SKM-1 (cell line): Measurements from ENCODE around the gene GATAD2B.
"Not testable (repeated sequence)": the region's sequence is repeated elsewhere in the genome, so short reads cannot be mapped to it uniquely, and the experiment has no call there.

Experiments used
- DNase-seq: peaks from one replicate; lab custom pipeline; 2025; ENCODE audit not compliant: unreplicated experiment; lab: John Stamatoyannopoulos, UW

The GATAD2B gene

DNA sequence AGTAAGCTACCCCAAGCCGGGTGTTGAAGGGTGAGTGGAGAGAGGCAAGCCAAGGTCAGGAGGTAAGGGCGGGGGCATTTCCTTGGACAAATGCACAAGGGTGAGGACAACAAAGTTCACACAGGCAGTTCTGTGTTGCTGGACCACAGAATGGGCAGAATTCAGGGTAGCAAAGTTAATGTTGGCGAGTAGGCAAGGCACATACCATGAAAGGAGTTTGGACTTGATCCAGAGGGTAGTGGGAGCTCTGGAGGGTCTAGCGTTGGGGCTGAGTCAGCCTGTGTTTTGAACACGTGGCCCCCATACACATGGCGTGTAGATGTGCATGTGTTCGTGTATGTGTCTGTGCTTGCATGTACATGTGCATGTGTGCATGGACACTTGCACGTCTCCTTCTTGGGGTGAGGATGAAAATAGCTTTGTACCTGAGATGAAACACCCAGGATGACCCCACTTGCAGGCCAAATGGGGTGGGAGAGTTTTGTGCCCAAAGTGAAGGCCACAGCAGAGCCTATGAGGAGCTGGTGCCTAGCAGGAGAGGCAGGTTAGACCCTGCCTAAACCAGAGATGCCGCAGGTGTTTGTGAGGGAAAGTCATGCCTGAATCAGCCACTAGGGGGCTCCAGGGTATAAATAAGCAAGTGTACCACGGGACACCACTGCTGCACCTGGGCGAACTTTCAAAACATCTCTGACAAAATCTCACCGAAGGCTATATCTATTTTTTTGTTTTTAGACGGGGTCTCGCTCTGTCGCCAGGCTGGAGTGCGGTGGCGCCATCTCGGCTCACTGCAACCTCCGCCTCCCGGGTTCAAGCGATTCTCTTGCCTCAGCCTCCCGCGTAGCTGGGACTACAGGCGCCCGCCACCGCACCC is 125.7 kb downstream of the GATAD2B start:
- peak; percentile 78 for DNase-seq

- DNase-seq: no peak
Measured at GRCh38 chr1:153795934-153796785, 126.6 kb downstream of the GATAD2B start.

GRCh38 chr1:153795330-153795837 is 127.4 kb downstream of the GATAD2B start:
- DNase-seq: no peak

GRCh38 chr1:153794624-153795329 is 128.0 kb downstream of the GATAD2B start:
- no peak for DNase-seq

DNA sequence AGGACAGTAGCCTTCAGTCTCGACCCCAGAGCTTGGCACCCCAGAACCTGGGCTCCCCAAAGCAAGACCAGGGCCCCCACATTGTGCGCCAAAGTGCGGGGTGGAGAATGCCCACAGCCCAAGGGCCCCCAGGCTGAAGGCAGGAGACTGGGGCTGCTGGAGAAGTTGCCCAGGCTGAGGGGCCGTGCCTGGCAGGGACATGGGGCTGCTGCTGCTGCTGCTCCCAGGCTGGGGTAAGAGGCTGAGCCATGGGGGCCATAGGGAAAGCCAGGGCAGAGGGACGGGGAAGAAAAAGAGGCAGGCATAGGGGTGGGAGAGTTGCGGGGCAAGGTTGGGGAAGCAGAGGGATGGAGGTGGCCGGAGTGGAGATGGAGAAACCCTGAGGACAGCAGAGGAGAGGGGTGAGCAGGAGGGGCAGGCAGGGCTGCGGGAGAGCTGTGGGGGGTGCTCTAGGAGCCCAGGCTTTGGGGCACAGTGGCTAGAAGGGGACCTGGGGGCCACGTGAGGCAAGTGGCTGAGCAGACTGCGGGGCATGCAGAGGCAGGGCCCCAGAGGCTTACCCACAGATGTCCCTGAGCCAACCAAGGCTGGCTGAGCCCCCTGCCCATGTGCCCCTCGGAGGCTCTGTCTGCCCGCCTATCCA is 128.7 kb downstream of the GATAD2B start:
- no peak for DNase-seq

GRCh38 chr1:153793261-153793972 is 129.4 kb downstream of the GATAD2B start:
- no peak for DNase-seq

- no peak for DNase-seq
Measured at GRCh38 chr1:153792631-153793041, 130.1 kb downstream of the GATAD2B start.

- no peak for DNase-seq
Measured at GRCh38 chr1:153791648-153792253, 131.0 kb downstream of the GATAD2B start.

GRCh38 chr1:153790966-153791647 is 131.7 kb downstream of the GATAD2B start:
- peak; percentile 100 for DNase-seq

- DNase-seq: peak; percentile 70
Measured at GRCh38 chr1:153790313-153790965, 132.3 kb downstream of the GATAD2B start.

- no peak for DNase-seq
Measured at GRCh38 chr1:153789478-153790034, 133.2 kb downstream of the GATAD2B start.

GRCh38 chr1:153786038-153786790 is 136.6 kb downstream of the GATAD2B start:
- no peak for DNase-seq

GRCh38 chr1:153783233-153784190 is 139.3 kb downstream of the GATAD2B start:
- peak; percentile 80 for DNase-seq

GRCh38 chr1:153782648-153783047 is 140.1 kb downstream of the GATAD2B start:
- not testable (repeated sequence) for DNase-seq

GRCh38 chr1:153780551-153780950 is 142.2 kb downstream of the GATAD2B start:
- DNase-seq: no peak
